EL (cell line): Measurements from ENCODE around the gene FRK.
"Not testable (repeated sequence)": the region's sequence is repeated elsewhere in the genome, so short reads cannot be mapped to it uniquely, and the experiment has no call there.

Experiments used
- DNase-seq: peaks from one replicate; pipeline ENCODE4 v3.0.0-alpha.2; 2016

FRK gene

DNA sequence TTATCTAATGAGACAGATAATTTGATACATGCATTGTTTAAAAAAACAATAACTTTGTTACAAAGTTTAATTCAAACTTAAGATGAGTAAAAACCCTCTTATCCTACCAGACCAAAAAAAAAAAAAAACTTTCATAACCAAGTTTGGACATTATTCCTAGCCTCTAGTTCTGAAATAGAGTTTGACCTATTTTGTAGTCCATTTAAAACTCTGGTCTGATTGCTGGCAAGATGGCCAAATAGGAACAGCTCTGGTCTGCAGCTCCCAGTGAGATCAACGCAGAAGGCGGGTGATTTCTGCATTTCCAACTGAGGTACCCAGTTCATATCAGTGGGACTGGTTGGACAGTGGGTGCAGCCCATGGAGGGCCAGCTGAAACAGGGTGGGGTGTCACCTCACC is 125.9 kb downstream of the FRK start:
- no peak for DNase-seq

DNA sequence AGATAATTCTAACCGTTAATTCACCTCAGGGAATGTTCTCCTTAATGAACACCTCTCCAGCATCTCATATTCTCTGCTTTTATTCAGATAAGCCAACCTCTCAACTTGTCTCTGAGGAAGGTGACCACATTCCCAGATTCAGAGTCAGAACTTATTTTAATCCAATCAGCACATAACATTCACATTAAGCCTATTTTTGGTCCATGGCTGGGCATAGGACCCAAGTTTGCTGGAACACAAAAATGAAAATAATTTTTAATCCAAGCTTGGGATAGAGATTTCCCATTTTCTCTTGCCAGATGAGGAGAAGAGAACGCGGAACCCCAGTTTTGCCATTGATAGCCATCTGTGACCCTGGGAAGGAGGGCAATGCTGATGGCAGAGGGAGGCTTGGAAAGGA is 126.5 kb downstream of the FRK start:
- no peak for DNase-seq

DNA sequence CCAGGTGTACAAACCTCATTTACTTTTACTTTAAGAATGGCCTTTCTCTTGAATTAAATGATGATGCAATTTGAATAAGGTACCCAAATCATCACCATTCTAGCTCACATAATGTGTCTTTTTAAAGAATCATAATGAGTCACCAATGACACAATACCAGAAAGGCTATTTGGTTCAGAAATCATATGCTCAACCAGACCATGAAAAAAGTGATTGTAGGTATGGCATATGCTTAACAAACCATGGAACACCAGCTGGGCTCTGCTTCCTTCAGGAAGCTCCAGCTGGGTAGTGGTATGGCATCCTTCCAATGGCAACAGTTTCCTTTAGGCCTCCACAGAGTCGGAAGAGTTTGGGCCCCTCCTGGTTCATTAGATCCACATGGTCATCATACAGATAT is 128.2 kb downstream of the FRK start:
- DNase-seq: peak; percentile 14

DNA sequence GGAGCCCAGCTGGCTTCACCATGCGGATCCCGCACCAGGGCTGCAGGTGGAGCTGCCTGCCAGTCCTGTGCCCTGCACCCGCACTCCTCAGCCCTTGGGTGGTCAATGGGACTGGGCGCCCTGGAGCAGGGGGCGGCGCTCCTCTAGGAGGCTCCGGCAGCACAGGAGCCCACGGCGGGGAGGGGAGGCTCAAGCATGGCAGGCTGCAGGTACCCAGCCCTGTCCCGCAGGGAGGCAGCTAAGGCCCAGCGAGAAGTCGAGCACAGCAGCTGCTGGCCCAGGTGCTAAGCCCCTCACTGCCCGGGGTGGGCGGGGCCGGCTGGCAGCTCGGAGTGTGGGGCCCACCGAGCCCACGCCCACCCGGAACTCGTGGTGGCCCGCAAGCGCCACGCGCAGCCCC is 132.7 kb downstream of the FRK start:
- DNase-seq: not testable (repeated sequence)

DNA sequence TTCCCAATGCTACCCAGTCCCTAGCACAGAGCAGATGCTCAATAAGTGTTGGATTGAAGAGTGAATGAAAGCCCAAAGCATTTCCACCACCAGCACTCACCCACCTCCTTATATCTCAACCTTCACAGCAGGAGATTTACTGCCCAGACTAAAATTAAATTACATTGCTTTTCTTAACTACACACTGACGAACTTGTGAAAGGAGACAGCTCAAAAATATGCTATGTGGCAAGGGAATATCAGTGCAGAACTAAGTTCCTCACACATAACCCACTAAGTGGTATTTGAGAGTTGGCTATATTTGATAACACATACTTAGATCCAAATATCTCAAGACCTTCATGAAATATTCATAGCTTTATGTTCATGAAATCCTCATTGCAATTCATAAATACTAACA is 137.7 kb downstream of the FRK start:
- DNase-seq: no peak

DNA sequence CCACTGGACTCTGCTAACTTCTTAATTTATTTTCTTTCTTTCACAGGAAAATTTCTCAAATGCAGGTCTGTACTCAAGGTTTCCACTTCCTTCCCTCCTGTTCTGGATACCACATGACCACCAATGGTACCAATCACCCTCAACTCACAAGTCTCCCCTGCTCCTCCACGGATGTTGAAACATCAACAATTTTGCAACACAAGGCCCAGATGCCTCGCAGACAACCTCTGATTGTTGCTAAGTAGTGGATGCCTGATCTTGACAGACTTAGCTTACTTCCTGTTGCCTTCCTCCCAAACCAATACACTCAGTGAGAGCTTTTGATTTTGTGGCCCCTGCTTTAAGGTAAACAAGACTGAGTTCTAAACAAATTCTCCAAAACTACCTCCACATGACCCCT is 146.6 kb downstream of the FRK start:
- DNase-seq: no peak

DNA sequence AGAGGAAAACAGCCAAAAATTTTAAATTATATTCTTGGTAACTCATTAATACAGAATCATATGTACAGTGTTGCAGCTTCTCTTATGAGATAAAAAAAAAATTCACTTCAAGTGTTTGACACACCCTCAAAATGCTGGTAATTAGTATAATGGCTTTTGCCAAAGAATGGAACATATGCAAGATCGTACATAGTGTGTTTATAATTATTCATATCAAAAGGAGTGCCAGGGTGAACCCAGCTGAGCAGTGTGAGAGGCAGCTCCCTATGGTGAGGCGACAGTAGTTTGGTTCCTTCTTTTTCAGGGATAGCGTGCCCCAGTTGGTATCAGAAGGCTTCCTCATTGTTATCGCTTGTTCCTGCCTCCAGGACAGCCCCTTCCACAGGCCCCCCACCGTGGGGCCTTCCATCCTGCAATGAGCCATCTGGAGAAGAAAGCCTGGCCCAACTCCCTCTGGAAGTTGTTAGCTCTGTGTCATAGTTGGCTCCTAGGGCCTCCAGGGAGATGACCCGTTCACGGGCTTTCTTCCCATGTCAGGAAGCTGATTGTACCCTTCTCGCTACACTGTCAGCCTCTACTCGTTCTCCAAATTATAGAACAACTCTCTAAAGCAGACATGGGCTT is 150.7 kb downstream of the FRK start:
- no peak for DNase-seq

DNA sequence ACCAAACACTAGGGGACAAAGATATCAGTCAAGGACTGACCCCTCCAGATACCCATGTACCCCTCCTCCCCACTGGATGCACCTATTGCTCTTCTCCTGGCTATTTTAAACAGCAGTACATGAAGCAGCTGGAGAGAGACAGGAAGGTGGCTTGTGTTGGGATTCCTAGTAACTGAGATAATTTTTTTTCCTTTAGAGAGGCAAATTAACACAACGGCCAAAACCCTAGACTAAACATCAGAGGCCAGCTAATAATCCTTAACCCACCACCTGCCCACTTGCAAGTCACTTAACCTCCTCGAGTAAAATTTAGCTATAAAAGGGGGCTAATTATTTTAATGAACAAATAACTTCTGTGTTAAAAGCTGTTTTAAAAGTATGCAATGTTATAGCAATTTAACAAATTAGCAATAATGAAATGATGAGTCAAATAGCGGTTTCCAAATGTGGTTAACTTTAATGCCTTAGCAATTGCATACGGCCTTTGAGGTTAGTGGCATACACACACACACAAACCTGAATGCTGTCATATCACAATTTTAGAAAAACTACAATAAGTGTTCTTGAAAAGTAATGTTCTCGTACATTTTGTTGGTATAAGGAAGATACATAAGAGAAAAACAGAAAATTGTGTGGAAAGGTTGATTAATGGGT is 151.7 kb downstream of the FRK start:
- DNase-seq: no peak

DNA sequence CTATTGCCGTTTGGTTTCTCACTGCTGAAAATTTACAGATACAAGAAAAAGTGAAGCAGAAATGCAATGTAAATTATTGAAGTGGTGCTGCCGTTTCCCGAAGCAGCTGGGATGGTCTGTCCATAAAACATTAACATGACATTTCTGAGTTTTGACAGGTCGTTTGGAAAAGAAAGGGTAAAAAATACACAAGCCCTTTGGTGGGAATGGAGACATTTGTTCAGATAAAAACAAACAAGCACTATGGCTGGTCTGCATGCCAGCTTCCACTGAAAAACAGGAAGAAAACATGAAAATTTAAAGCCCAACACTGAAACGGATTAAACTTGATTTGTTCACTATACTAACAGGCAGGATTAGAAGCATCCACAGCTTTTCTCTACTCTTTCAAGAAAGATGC is 155.2 kb downstream of the FRK start:
- DNase-seq: no peak

DNA sequence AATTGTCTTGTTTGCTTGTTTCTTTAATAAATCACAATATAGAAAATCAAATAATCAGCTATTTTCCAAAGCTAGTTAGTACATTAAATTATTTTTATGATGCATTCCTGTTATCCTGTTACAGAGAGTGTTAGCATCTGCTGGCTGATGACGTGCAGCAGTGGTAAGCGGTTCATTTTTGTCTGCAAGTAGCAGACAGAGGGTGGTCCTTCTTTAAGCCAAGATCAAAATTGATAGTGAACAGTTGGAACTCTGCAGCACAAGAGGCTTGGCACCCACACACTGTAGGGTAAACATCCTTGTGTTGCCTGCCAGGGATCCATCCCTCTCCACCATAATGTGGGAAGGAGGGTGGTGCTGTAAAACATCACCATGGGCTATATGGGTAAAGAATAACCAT is 158.3 kb downstream of the FRK start:
- no peak for DNase-seq

DNA sequence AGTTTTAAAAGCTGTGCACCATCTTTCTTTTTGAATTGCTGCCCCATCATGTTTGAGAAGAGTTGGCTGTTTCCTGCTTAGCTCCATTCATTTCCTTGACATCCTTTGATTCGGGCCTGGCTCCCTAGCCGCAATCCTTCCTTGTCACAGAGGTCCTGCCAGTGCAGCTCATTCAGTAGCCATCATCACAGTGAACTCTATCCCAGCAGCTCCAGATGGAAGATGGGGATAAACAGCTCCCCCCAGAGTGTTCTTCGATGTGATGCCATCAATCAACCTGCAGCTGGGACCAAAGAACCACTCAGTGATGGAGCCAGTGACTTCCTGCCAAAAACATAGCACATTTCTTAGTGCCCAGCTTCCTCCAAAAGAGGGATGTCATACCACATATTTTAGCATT is 158.8 kb downstream of the FRK start:
- DNase-seq: no peak

DNA sequence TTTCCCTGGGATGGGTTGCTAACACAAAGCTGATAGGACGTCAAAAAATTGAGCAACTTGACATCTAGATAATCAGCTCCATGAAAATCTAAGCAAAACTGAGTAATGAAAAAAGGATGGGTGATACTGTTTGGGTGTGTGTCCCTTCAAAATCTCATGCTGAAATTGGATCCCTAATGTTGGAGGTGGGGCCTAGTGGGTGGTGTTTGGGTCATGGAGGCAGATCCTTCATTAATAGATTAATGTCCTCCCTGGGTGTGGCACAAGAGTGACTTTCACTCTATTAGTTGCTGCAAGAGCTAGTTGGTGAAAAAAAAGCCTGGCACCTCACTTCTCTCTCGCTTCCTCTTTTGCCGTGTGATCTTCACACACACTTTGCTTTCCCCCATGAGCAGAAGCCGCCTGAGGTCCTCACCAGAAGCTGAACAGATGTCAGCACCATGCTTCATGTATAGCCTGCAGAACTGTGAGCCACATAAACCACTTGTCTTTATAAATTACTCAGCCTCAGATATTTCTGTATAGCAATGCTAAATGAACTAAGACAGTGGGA is 160.9 kb downstream of the FRK start:
- DNase-seq: no peak

DNA sequence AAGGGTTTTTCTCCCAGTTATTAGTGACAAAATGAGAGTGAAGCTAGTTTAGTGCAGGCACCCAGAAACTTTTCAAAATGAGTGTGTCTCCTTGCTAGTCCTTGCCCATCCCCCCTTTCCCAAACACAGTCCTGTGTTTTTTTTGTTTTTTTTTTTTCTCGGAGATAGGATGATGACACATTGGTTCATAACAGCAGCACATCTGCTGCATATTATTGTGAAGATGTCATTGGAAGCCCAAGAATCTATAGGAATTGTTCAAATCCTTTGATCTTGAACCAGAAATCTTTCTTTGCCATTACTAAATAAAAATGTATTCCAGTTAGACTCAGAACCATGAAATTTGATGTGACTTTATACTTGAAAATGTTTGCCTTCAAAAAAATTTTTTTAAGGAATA is 162.4 kb downstream of the FRK start:
- DNase-seq: peak; percentile 52

DNA sequence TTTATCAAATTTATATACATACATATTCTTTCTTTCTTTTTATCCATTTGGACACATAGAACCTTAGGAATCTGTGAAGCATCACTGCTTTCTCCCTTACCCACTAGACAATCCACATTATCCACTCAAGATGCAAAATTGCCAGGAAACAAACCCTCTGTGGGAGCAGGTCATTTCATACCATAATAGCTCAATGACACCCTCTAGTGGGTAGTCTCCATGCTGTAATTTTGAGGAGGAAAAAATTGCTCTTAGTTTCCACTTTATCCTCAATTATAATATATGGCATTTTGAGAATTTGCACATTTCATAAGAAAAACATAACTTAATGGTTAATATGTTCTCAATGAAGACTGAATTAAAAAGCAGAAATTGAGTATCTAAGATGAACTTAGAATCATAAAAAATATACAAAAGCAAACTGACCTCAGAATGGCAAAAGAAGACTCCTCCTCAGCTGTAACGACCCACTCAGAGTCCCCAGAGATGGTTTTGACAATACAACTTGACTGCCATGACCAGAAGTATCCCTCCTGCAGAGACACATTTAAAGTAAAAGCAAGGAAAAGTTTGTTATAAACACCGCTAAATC is 164.1 kb downstream of the FRK start:
- DNase-seq: peak; percentile 40

DNA sequence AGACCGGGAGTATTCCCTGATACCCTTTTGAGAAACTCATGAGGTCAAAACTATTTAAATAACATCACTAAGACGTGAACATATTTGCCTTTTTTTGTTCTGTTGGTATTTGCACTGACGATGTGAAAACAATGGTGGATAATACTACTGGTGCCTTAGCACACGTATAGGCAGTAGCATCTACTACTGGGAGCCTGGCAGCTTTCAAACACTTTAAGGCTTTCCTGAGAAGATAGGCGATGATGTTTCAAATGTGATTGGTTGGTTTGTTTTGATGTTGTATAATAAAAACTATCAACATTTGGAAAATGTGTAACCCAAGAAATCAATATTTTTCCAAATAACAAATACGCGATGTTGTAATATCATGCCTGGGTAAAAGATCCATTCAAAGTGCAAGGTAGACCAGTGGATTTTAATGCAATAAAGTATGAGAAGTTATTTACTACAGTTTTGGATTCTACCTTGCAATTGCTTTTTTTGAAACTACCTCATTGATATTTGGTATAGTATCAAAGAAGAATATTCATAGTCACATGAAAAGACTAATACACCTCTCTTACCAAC is 166.2 kb downstream of the FRK start:
- no peak for DNase-seq

DNA sequence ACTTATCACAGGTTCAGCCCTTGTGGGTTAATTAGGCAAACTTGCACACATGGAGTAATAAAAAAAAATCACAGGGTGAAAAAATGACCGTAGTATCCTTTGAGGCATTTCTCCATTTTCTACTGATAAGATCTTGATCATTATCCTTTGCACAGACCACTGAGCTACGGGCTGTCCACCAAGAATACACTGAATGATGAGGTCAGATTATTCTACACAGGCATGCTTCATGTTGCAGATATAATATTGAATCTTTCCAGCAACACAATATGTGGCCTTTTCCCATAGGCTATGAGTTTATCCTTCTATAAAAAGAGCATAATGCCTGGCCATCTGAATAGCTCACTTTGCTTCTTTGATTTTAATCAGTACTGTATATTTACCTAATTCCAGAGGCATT is 168.9 kb downstream of the FRK start:
- no peak for DNase-seq

DNA sequence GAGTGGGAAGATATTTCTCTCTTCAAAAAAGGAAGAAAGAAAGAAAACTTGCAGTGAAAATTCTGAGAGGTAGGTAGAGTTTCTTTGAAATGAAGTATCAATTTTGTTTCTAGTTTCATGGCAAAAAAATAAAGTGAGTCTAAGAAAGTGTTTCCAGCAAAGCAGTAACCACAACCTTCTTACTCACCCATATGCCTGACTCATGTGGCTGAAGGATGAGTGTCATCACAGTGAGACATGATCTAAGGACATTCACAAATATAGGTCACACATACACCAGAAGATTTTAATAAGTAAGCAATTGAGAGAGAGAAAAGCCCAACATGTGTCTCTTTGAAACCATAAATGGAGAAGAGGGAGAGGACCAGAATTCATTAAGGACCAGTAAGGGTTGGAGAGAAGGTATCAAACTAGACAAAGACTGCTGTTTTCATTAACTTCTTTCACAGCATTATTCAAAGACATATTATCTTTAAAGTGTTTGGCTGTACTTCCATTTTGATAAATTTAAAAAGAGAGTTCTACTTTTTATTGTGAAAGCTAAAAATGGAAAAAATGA is 169.5 kb downstream of the FRK start:
- peak; percentile 60 for DNase-seq

DNA sequence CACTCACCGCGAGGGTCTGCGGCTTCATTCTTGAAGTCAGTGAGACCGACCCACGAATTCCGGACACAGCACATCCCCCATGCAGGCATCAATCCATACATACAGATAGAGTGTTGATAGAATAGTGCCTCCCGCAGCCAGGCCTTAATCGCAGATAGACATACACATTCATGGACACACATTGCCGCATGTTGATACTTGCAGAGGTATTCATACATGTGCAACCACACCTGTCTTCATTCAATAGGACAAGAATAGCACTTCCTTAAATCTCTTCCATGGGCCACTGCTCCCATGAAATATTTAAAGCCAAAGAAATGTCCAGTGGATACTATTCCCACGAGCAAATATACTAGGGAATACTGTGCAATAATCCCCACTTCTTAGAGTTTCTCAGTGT is 170.5 kb downstream of the FRK start:
- no peak for DNase-seq

DNA sequence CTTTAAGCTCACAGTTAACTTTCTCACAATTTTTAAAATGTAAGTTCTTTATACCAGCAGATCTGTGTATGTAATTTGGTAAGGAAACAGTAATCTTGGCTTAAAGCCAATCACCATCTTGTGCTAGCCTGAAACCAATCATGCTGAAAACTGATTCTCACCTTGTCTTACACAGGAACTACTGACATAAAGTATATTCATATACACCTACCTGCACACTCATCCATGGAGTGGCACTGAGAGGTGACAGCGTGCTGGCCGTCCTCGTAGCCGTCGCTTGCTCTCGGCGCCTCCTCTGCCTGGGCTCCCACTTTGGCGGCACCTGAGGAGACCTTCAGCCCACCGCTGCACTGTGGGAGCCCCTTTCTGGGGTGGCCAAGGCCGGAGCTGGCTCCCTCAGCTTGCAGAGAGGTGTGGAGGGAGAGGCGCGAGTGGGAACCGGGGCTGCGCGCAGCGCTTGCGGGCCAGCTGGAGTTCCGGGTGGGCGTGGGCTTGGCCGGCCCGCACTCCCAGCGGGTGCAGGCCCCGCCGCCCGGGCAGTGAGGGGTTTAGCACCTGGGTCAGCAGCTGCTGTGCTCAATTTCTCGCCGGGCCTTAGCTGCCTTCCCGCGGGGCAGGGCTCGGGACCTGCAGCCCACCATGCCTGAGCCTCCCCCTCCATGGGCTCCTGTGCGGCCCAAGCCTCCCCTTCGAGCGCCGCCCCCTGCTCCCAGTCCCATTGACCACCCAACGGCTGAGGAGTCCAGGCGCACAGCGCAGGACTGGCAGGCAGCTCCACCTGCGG is 171.8 kb downstream of the FRK start:
- not testable (repeated sequence) for DNase-seq

DNA sequence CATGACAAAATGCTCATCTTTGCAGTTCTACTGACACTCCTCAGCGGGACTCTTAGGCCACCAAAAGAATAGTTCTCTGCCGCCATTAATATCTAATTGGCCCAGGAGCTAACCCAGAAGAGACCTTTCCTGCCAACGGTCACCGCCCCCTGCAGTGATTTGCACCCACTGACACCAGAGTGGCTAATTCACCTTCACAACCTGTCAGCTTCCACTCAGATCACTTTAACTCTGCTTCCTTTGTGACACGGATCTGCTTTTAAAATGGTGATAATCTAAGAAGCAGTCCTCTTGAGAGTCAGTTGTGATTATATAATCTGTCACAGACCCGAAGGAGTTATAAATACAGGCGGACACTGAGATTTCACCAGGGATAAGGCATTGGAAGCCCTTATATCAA is 172.8 kb downstream of the FRK start:
- no peak for DNase-seq

DNA sequence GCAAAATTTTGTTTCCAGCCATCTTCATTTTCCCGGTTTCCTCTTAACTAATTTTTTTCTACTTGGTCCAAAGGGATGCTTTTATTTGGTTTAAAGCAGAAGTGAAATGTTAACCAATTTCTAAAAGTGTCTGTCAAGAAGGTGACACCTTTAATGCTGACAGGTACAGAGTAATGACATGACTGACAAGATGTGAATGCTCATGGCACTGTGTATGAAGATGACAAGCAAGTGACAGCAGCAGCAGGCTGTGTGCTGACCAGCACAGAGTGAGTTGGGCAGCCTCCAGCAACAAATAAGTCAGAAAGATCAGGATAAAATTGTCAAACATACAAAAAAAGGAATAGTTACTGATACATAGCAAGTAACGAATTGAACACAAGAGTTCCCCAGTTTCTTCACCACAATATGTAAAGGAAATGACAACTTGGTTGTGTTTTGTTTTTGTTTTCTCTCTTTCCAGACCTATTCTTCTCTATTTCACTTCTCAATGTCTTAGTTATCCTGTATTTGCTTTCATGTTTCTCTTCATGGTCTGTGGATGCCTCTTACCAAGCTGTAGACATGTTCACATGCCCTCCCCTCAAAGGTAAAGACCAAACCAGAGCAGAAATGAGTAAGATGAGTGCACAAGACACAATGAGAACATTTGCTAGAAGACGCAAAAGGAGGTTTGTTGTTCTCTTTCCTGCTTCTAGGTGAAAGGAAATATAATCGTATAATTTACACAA is 174.9 kb downstream of the FRK start:
- no peak for DNase-seq

DNA sequence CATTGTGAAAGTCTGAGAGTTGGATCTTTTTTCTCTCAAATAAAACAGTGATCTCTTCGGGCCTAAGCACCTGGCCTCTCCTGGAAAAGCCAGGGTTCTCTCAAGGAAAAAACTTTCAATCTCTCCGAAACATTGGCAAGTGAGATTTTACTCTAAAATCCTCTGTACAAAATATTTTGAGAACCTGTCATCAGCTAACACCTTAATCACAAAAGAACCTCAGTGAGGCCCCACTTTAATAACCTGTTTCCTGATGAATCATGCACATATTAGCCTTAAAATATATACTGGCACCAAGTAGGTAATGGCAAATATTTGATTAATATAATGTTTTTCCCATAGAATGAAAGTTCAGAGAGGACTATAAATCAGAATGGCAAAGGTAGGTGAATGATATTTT is 177.9 kb downstream of the FRK start:
- no peak for DNase-seq
